GM12865 (cell line): Measurements from ENCODE around the gene ZNF44.

Experiments used
- DNase-seq: peaks from one replicate; pipeline ENCODE4 v3.0.0; 2010; ENCODE audit warnings: low read depth
- H3K4me3 ChIP-seq: 2 replicates; pipeline ENCODE4 v1.5.1; 2011; ENCODE audit warnings: mild to moderate bottlenecking, low read depth, low read length, control low read depth
- CTCF ChIP-seq: IDR thresholded peaks from 2 replicates; pipeline ENCODE4 v1.5.1; 2011; ENCODE audit warnings: low read length, control low read depth, low read depth, inconsistent platforms; ENCODE audit not compliant: insufficient read depth; ENCODE audit errors: missing control alignments

ZNF44 gene

GRCh38 chr19:12237143-12237839 lies 57.4 kb downstream of the ZNF44 start:
- no peak for TF ChIP-seq CTCF
- no peak for DNase-seq

GRCh38 chr19:12232961-12233360 lies 61.7 kb downstream of the ZNF44 start:
- DNase-seq: no peak
- no peak overlapping the region for H3K4me3 ChIP-seq
- TF ChIP-seq CTCF: no peak

More at GRCh38 chr19:12237143-12237839, 57.4 kb downstream of the ZNF44 start:
- no peak overlapping the region for H3K4me3 ChIP-seq

- TF ChIP-seq CTCF: no peak
- no peak for DNase-seq
- no peak overlapping the region for H3K4me3 ChIP-seq
These were observed 63.6 kb downstream of the ZNF44 start for GRCh38 chr19:12230751-12231733.

- DNase-seq: no peak
- no peak for TF ChIP-seq CTCF
- no peak overlapping the region for H3K4me3 ChIP-seq
These were observed 64.7 kb downstream of the ZNF44 start for GRCh38 chr19:12229990-12230389.

- no peak overlapping the region for H3K4me3 ChIP-seq
- DNase-seq: no peak
- TF ChIP-seq CTCF: no peak
These were observed 70.0 kb downstream of the ZNF44 start for GRCh38 chr19:12224676-12225075.

- H3K4me3 ChIP-seq: no peak overlapping the region
- TF ChIP-seq CTCF: no peak
- DNase-seq: no peak
These were observed 71.6 kb downstream of the ZNF44 start for GRCh38 chr19:12222980-12223630.
